Activated CD4-positive, alpha-beta T cell treated with anti-CD3 and anti-CD28 coated beads for 48 hours (primary cell): ENCODE measurements around the gene TMOD1.
"Not testable (repeated sequence)": the region's sequence is repeated elsewhere in the genome, so short reads cannot be mapped to it uniquely, and the experiment has no call there.

Experiments
- DNase-seq: peaks from one replicate; pipeline ENCODE4 v3.0.0-alpha.2; 2020

TMOD1 gene

DNA sequence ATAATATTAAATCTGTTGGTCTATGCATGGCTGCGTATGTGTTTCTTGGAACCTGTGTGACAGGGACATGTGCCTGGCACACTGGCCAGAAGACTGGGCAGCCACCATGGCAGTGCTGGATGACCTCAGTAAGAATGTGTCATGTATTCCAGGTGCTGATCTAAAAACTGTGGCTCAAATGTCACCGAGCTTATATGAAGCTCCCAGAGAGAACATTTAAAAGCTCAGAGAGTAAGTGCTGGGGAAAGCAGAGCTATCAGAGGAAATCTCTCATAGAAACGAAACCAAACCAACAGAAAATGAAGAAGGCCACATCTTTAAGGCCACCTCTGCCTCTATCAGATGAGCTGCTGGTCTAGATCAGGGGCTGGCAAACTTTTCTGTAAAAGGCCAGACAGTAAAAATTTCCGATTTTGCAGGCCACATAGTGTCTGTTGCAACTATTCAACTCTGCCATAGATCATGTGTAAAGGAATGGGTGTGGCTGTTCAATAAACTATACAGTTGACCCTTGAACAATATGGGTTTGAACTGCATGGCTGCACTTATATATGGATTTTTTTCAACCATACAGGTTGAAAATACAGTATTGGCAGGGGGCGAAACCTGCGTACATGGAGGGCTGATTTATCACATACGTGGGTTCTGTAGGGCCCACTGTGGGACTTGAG, 99.9 kb downstream of the TMOD1 start:
- DNase-seq: no peak

DNA sequence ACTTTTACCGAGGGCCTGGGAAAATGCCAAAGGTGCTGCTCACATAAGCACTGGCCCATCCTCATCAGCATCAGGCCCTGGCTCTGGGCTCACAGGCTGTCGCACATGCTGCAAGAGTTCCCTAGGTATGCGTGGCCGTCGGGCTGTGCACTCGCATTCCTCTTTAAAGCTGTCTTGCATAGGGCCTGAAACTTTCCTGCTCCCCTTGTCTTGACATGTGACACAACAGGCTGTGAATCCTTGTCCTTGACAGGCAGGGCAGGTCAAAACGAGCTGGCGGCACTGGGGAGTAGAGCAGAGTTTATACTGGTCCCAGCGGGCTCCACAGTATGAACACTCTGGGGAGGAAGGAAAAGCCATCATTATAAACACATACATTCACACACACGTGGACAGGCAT, 101.0 kb downstream of the TMOD1 start:
- DNase-seq: no peak

DNA sequence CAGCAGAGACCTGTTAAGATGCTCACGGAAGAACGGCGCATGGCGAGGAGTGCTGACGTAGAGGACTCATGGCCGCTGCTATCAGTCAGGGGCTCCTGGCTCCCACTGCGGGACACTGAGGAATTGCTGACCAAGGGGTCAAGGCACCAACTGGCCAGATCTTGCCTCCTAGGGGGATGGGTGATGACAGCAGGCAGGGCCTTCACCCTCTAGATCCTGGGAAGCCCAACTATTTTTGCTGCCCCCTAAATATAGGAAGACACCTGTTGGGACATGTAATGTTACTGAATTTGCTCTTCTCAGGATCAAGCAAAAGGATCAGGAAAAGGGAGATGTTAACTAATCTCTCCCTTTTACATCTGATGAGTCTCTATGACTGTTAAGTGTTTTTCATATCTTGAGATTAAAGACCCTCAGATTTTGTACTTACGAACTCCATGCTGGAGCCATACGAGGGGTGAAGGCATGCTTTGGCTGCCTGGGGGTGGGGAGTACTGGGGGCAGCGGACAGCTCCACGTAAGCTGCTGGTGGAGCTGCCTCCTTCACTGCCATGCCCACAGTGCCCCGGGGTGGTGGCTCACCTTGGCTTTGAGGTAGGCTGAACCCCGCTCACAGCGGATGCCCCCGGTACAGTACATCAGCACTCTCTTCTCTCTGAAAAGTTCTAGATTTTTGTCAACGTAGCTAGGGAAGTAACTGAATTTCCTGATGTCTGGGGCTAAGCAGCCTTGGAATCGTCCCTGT, 103.6 kb downstream of the TMOD1 start:
- DNase-seq: no peak

DNA sequence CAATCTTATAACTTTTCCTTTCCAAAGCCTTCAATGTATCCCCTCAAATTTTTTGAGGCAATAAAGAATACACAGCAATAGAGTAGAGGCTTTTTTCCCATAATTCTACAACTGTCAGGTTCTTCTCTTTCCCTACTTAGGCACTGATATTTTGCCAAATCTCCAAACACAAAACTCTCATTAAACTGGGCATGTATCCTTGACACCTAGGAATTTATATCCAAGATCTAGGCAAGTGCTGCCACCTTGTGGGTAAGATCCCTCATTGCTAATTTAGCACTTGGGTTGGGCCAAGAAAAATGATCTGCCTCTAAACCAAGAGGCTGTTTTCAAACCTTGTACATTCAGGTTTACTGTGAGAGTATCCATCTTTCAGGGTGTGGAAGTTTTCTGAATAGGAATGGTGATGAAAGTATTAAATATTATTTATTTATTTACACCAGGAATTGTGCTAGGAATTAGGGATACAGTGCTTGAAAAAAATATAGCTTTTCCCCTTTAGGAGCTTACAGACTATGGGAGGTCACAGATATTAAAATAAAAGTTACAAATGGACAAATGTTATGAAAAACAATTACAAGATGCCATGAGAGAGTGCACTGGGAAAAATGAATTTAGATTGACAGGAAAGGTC, 114.1 kb downstream of the TMOD1 start:
- DNase-seq: peak; percentile 64

DNA sequence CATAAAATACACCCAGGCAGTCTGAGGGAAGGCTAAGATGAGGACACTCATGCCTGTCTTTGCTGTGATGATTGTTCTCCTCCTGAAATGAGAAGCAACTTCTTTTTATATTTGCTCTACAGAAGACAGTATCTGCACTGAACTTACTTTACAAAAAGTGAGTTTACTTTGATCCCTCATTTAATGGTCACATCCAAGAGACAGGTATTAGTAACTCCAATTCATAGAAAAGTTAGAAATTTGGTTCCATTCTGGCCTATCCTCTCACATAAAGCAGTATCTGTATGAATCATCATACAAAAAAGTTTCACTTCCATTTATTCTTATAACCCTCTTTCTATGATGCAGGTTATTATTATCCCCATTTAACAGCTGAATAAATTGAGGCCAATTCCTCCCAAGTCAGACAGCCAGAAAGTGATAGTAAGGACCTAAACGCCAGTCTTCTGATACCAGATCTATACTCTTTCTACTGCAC, 116.5 kb downstream of the TMOD1 start:
- no peak for DNase-seq

DNA sequence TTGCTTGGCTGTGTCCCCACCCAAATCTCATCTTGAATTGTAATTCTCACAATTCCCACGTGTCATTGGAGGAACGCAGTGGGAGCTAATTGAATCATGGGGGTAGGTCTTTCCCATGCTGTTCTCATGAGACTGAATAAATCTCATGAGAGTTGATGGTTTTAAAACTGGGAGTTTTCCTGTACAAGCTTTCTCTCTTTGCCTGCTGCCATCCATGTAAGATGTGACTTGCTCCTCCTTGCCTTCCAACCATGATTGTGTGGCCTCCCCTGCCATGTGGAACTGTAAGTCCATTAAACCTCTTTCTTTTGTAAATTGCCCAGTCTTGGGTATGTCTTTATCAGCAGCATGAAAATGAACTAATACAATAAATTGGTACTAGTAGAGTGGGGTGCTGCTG, 118.6 kb downstream of the TMOD1 start:
- not testable (repeated sequence) for DNase-seq

DNA sequence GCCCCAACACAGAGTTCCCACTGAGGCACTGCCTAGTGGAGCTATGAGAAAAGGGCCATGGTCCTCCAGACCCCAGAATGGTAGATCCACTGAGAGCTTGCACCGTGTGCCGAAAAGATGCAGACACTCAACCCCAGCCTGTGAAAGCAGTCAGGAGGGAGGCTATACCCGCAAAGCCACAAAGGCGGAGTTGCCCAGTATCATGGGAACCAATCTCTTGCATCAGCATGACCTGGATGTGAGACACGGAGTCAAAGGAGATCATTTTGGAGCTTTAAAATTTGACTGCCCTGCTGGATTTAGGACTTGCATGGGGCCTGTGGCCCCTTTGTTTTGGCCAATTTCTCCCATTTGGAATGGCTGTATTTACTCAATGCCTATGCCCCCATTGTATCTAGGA, 121.0 kb downstream of the TMOD1 start:
- DNase-seq: not testable (repeated sequence)

DNA sequence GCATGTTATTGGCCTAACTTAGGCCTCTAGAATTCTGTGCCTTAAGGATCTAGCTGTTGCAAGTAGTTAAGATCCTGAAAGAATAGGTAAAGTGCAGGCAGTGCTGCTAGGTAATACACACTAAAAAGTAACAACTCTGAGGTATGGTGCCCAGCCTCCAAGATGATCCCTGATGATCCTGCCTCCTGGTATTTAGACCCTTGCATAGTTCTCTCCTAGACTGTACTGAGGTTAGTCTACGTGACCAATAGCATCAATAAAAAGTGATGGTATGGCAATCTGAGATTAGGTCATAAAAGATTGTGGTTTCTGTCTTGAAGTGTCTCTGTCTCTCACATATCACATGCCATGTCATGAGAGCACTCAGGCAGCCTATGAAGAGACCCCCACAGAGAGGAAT, 122.5 kb downstream of the TMOD1 start:
- no peak for DNase-seq

DNA sequence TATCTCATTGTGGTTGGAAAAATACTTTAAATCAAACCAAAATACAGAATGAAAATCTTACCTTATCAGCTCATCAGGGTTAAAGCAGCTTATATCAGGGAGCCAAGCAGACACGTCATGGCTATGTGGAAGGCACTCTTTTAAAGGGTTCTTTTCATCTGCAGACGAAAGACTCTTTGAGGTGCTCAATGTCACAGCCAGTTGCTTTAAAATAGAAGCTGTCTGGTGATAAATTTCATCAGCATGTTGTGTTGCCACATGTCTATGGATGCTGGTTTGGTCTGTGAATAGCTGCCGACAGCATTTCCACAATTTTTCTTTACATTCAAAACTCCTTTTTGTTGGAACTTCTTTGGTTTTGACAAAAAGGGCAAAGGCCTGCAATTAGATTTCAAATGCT, 124.2 kb downstream of the TMOD1 start:
- DNase-seq: no peak

DNA sequence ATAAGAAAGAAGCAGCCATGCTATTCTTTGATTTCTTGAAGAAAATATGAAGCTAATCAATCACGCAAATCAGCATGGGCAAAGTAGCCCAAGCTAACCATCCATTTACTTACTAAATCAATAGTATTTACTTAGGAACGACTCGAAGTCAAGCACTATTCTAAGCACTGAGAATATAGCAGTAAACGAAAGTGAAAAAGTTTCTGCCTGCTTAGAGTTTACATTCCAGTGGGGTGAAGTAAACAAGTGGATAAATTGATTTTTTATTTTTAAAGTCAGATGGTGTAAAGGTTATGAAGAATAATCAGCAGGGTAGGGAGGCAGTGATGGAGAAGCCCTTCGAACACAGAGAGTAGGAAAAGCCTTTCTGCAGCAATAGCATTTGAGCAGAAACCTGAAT, 126.2 kb downstream of the TMOD1 start:
- DNase-seq: no peak

DNA sequence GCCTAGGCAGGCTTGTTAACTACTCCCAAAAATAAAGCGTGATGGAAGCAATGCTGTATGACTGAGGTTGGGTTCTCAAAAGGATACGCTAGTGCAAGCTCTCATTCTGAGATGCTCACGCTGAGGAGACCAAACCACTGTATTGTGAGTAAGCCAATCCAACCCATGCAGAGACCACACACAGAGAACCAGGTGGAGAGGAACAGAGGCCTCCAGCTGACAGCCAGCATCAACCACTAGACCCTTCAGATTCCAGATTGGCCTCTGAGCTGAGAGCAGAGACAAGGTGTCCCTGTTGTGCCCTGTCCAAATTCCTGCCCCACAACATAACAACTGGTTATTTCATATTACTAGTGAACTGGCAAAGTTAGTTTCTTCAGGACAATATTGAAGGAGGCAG, 127.2 kb downstream of the TMOD1 start:
- no peak for DNase-seq

DNA sequence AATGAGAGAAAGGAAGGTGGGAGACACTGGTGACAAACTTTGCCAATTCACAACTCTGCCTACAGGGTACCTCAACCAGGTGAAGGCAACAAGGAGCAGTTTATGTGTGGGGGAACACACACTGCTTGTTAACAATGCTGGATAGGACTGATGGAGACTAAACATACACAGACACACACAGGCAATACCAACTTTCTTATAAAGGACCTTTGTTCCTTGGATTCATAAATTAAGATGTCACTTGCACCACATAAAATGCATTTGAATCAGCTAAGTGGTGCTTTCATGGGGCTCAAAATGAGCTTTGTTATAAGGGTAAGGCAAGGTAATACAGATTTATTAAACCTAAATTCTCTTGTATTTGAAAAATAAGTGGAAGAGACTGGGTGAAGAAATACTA, 127.7 kb downstream of the TMOD1 start:
- no peak for DNase-seq

DNA sequence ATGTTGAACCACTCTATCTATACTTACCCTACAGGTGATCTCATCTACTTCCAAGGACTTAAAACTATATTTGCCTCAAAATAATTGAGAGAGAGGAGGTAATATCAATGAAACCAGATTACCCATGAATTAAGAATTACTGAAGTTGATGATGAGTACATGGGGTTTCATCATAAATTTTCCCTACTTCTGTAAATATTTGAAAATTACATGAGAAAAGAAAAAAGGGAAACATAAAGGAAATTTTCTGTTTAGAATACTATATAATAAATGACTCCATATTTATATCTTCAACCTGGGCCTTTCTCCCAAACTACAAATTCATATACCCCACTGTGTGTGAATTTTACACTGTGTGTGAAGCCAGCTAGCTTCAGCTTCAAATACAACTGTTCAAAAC, 129.1 kb downstream of the TMOD1 start:
- DNase-seq: no peak

DNA sequence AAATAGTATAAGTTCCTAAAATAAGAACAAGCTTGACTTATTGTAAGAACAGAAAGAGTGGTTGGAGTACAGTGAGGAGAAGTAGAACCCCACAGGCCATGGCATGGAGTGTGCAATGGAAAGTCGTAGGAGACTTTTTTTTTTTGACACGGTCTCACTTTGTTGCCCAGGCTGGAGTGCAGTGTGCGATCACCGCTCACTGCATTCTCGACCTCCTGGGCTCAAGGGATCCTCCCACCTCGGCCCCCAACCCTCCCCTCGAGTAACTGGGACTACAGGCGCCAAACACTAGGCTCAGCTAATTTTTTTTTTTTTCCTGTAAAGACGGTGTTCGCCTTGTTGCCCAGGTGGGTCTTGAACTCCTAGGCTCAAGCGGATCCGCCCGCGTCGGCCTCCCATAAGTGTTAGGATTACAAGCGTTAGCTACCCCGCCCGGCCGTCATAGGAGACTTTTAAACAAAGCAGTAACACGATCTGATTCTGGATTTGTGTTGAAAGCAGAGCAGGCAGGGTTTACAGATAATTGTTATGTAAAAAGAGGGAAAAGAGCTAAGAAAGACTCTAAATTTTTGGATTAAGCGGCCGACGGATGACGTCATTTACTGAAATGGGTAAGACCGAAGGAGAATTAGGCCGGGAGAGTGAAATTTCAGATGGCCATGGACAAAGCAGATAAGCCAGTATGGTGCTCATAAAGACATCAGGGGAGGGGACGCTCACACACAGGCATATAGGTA, 130.9 kb downstream of the TMOD1 start:
- DNase-seq: peak; percentile 45

DNA sequence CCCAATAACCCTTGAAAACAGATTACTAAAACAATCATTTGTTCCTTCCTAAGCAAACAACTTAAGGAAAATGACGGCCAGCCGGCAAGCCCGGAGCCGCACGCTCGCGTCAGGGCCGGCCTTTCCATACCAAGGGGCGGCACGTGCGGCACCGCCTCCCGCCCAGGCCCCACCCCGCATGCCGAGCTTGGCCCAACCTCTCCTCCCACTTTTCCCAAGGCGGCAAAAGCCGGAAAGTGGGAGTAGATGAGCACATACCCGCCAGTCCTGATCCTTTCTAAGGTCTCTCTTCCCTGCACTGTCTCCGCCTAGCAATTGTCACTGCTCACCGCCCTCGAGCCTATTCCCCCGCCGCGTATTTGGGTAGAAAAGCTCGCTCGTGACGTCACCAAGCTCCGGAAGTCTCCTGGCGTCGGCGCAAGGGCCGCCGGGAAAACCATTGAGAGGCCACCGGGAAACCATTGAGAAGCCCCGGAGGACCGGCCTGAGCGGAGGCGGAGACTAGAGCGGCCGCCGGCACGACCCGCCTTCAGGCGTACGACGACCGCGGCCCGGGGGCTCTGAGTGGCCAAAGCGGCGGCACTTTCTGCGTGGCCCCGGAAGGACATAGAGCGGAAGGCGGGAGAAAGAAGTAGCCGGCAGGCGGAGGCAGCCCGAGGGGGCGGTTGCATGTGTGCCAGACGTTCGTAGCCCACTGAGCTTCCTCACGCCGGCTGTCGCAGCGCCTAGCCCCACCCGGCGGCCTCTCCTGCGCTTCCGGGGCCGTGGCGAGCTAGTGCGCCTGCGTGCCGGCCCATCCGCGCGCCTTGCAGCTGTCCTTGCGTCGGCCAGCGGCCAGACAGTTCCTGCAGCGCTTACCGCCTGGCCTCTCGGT, 131.8 kb downstream of the TMOD1 start, which contains the start of the genes NCBP1 and TSTD2:
NCBP1 (plus strand) TSS at position 837 of the 874 bp plus-strand sequence. CDS start 61 bp downstream, outside the sequence.
TSTD2 (minus strand) TSS at position 384 of the 874 bp plus-strand sequence. CDS start 5,806 bp downstream, outside the sequence.
- DNase-seq: peak; percentile 97

DNA sequence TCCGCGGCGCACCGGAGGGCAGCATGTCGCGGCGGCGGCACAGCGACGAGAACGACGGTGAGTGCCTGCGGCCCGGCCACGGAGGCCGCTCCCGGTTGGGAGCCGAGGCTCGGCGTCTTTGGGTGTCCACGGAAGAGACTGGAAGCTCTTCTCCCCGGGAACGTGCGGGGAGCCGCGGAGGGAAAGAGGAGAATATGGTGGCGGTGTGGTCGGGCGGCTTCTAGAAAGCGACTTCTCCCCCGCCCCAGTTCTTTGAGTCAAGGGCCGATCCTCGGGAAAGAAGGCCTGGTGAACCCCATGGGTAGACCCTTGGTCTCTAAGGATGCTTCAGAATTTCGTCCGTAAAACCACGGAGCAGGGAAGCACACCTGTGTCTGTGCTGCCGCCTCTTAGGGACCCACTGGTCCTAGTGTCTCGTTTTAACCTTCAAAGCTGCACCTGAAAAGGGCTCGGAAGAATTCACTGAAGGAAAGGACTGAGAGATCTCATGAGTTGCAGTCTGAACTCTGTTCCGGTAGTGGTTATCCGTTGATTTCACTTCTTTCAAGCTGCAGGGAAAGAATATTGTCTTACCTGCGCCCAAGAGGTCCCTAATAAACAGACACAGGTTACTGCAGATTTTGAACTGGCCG, 132.5 kb downstream of the TMOD1 start:
- DNase-seq: no peak

DNA sequence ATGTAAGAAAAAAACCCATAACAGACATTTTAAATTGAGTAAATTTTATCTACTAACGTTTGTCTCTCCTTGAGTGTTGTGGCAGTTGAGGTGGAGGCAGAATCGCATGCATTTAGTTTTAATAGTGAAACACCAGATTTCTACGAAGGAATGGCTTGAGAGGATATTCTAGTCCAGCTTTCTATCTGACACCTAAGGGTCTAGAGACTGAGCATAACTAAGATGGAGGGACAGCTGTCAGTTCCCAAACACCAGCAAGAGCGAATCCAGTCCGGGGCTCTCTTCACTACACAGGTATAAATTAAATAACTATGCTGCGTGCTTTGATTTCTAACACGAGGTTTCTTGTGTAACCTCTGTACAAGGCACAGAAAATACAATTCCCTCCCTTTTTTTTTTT, 133.6 kb downstream of the TMOD1 start:
- DNase-seq: no peak

DNA sequence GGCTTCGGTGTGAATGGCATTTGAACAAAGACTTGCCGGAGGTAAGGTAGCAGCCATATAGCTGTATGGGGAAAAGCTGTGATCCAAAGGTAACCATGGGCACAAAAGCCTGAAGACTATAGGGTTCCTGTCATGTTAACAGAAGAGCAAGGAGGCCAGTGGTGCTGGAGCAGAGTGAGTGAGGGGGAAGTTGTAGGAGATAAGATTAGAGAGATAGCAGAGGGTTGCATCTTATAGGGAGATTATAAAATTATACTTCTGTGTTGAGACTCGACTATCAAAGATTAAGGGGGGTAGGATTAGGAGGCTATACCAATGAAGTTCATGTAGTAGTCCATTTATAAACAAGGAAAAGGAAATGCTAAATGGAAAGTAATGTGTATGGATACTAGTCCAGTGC, 135.4 kb downstream of the TMOD1 start:
- no peak for DNase-seq

DNA sequence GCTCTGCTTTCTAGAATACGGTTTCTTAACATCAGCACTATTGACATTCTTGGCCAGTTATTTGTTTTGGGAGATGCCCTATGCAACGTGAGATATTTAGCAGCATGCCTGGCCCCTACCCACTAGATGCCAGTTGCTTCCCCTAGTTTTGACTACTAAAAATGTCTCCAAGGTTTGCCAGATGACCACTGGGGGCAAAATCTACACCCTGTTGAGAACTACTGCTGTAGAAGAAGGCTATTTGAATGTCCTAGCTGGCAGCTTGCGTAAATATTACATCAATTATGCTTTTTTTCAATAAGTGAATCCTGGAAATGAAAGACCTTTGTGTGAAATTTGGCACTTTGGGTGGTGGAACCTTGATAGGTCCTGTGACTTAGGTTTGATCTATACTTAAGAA, 137.2 kb downstream of the TMOD1 start:
- DNase-seq: peak; percentile 8

DNA sequence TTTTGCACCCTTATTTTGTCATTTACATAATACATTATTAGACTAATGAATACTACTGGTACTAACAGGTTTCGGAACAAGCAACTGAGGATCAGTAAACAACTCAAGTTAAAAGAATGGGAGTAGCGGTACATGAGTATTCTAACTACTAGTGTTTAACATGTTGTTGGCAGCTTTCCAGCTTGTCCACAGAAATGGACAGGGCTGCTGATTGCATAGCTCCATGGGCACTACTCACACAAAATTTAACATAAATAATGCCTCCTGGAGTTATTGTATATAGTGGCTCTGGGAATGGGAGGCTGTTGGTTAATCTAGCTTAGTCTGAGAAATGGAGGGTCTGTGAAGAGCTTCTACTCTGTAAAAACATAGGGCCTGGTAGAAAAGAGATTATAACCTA, 138.9 kb downstream of the TMOD1 start:
- no peak for DNase-seq

DNA sequence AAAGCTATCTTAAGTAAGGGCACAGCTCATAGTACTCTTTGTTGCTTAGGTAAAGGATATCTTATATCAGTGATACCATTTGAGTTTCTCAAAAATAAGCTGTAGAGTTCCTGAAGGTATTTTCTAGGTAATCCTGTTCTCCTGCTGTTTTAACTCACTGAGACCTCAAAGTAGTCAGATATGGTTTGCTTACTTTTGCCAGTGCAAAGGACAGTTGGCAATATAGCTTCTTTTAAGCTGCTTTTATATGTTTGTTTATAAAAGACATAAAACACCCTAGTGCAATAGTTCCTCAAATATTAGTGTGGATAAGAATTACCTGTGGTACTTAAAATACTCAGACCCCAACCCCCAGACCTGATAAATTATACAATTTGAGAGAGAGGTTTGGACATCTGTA, 144.3 kb downstream of the TMOD1 start:
- no peak for DNase-seq

DNA sequence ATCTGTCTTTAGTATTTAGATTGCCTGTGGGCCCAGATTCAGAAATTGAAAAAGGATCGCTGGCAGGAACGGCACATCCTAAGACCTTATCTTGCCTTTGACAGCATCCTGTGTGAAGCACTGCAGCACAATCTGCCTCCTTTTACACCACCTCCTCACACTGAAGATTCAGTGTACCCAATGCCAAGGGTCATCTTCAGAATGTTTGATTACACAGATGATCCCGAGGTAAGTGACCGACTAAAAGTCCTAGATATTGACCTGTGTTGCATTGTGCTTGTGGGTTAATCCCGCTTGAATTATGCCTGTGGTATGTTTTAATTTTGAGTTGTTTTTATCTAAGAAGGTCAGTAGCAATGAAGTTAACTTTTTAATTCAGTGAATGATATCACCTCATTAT, 146.5 kb downstream of the TMOD1 start:
- no peak for DNase-seq
